Measurements from ENCODE around the gene FTO. TPM values are rescaled to one million over a fixed set of nuclear protein-coding genes. Genes with fewer than 3 reads are reported as not detected.

FTO gene
- total RNA-seq, 4 donors from 2014 or later, result 29.0 to 64.1 (median 48.1) TPM

DNA sequence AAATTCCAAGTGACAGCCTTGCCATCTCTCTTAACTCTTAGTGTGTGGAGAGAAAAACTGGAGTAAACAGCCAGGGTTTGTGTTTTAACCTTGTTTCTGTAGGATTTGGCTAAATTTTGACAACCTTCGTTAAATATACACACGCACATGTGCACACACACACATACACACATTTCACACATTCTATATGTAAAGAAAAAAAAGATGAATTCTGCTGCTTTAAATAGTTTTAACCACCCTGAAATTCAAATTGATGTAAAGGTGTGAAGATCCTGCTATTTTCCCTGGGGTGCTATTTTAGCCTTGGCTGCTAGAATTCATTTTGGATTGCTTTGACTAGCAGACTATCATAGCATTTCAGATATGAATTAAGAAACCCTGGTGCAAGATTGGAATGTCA lies 191.9 kb downstream of the FTO start:
- peaks cover 0 to 52% (median 20%) of the 10 kb centered on the region in 3 donors for H3K4me1 ChIP-seq
- 93 to 100% methylated on average over 2 of the region's 2 CpGs for WGBS, 2 donors
- H3K27me3 ChIP-seq, result no peaks in the 10 kb centered on the region
- H3K27ac ChIP-seq, result no peak overlapping the region
- H3K4me3 ChIP-seq, result no peak overlapping the region
- no peak for TF ChIP-seq POLR2A (IDR thresholded peaks at IDR 0.05)
- TF ChIP-seq, protein P1, sequence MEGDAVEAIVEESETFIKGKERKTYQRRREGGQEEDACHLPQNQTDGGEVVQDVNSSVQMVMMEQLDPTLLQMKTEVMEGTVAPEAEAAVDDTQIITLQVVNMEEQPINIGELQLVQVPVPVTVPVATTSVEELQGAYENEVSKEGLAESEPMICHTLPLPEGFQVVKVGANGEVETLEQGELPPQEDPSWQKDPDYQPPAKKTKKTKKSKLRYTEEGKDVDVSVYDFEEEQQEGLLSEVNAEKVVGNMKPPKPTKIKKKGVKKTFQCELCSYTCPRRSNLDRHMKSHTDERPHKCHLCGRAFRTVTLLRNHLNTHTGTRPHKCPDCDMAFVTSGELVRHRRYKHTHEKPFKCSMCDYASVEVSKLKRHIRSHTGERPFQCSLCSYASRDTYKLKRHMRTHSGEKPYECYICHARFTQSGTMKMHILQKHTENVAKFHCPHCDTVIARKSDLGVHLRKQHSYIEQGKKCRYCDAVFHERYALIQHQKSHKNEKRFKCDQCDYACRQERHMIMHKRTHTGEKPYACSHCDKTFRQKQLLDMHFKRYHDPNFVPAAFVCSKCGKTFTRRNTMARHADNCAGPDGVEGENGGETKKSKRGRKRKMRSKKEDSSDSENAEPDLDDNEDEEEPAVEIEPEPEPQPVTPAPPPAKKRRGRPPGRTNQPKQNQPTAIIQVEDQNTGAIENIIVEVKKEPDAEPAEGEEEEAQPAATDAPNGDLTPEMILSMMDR (IDR thresholded peaks at IDR 0.05), result no peak
- H3K36me3 ChIP-seq, result no peaks in the 10 kb centered on the region
- intact Hi-C loops (cut with DNase I), result loop anchor here (10.0 kb wide), 1 partner anchor 121 kb away; no protein-coding TSS in a partner anchor
- DNase-seq, result no peak
- H3K9me3 ChIP-seq, result no peaks in the 10 kb centered on the region

DNA sequence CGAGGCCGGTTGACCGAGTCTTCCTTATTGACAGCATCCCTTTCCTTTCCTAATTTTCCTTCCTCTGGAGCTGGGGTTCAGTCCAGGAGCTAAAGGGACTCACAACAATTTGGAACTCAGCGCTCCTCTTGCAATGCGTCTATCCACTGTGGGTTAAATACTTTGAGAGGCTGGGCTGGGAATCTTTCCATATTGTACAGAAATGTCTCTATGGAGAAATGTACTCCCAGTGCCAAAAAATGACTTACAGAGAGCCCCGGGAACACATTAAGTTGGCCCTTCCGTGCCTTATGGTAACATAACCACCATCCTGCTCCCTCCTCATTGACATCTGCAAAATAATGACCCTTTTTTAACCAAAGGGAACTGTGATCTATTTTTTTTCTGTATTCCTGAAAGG lies 192.8 kb downstream of the FTO start:
- intact Hi-C loops (cut with DNase I), result loop anchor here (10.0 kb wide), 1 partner anchor 122 kb away; no protein-coding TSS in a partner anchor
- Histone ChIP-seq H3K4me1 (peaks cover 0 to 52% (median 20%) of the 10 kb centered on the region in 3 donors), H3K36me3 (no peaks in the 10 kb centered on the region), H3K27me3 (no peaks in the 10 kb centered on the region), H3K9me3 (no peaks in the 10 kb centered on the region), H3K4me3 (no peak overlapping the region), H3K27ac (no peak overlapping the region)
- 84 to 89% methylated on average over 7 of the region's 7 CpGs for WGBS, 2 donors
- no peak for DNase-seq
- no peak for TF ChIP-seq POLR2A (IDR thresholded peaks at IDR 0.05)
- TF ChIP-seq, protein P1 (IDR thresholded peaks at IDR 0.05), result no peak

DNA sequence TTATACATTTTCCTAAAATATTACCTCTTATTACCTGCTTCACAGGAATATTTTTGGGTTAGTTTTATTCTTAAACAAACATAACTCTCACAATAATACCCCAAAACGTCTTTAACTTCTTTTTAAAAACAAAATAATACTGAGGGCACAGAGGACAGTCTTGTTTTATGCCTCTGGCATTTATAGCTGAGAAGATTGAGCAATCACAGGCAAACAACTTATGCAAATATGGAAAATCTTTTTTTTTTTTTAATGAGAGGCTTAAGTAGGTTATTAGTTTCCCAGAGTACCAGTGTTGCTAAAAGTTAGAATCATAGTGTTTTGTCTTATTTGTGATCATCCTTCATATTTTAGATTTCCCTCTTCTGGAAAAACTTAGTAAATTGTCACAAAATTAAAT lies 195.0 kb downstream of the FTO start:
- Histone ChIP-seq H3K4me3 (no peak overlapping the region), H3K27ac (no peak overlapping the region), H3K36me3 (no peaks in the 10 kb centered on the region), H3K27me3 (no peaks in the 10 kb centered on the region), H3K9me3 (no peaks in the 10 kb centered on the region), H3K4me1 (peaks cover 0 to 29% (median 13%) of the 10 kb centered on the region in 3 donors)
- TF ChIP-seq, protein P1 (IDR thresholded peaks at IDR 0.05), result no peak
- TF ChIP-seq POLR2A (IDR thresholded peaks at IDR 0.05), result no peak
- intact Hi-C loops (cut with DNase I), result loop anchor here (10.0 kb wide), 1 partner anchor 124 kb away; no protein-coding TSS in a partner anchor
- WGBS, 2 donors, result 19 to 41% methylated on average over 1 of the region's 1 CpG
- DNase-seq, result no peak

DNA sequence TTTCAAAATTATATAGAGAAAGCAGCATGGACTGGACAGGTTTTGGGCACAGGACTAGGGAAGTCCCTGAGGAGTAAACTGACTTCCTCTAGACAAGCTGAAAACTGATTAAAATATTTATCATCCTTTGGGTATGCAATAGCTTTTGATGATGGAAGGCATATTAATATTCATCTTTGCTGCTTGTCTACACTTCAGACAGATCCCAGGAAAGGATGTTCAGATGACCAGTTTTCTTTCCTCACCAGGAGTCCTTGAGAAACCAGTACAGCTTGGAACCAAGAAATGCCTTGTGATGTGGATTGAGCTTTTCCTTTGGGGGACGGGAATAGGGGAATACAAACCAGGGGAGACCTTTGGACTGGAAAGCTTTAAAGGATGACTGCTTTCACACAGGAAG lies 195.5 kb downstream of the FTO start:
- TF ChIP-seq, protein P1 (IDR thresholded peaks at IDR 0.05), result no peak
- TF ChIP-seq POLR2A (IDR thresholded peaks at IDR 0.05), result no peak
- H3K27me3 ChIP-seq, result no peaks in the 10 kb centered on the region
- no peaks in the 10 kb centered on the region for H3K9me3 ChIP-seq
- WGBS, 2 donors, result 82 to 85% methylated on average over 1 of the region's 1 CpG
- no peak for DNase-seq
- H3K36me3 ChIP-seq, result no peaks in the 10 kb centered on the region
- peaks cover 0 to 26% (median 8%) of the 10 kb centered on the region in 3 donors for H3K4me1 ChIP-seq
- no peak overlapping the region for H3K4me3 ChIP-seq
- intact Hi-C loops (cut with DNase I), result loop anchor here (10.0 kb wide), 1 partner anchor 125 kb away; no protein-coding TSS in a partner anchor
- H3K27ac ChIP-seq, result no peak overlapping the region

DNA sequence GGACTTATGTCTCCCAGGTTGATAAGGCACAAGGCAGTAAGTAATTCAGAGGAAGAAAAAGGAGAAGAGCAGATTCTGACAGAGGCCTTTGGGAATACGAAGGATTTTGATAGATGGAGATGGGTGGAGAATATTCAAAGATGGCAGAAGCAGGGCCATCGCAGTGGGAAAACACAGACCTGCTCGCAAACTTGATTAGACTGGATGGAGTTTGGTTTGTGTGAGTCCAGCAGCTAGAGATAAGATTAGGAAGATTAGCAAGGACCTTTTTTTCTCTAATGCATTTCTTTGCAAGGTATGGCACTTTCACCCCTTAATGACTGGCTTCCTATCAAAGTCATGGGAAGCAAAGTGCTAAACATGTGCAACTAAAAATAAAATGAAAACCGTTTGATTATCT lies 196.7 kb downstream of the FTO start:
- intact Hi-C loops (cut with DNase I), result no loop called here
- Histone ChIP-seq H3K36me3 (no peaks in the 10 kb centered on the region), H3K4me3 (no peak overlapping the region), H3K9me3 (no peaks in the 10 kb centered on the region), H3K27me3 (no peaks in the 10 kb centered on the region), H3K27ac (no peak overlapping the region), H3K4me1 (peaks cover 0 to 30% (median 5%) of the 10 kb centered on the region in 3 donors)
- no peak for TF ChIP-seq POLR2A (IDR thresholded peaks at IDR 0.05)
- TF ChIP-seq, protein P1 (IDR thresholded peaks at IDR 0.05), result no peak
- DNase-seq, result no peak
- WGBS, 2 donors, result 78 to 84% methylated on average over 4 of the region's 4 CpGs

All from esophagus squamous epithelium (tissue), 5 donors.